Bronchial epithelial cell (primary cell): ENCODE measurements around the gene FGF3. TPM values are rescaled to one million over a fixed set of nuclear protein-coding genes. Genes with fewer than 3 reads are reported as not detected.

Experiments
- DNase-seq: peaks from one replicate; pipeline ENCODE4 v3.0.0-alpha.2; 2010; ENCODE audit warnings: low read depth
- FAIRE-seq: peaks from 2 replicates; lab custom pipeline; 2011; peaks lifted over from hg19 to GRCh38; lab: Jason Lieb, UNC
- H3K27me3 ChIP-seq: 2 replicates; pipeline ENCODE4 v1.5.1; 2011; ENCODE audit warnings: low read length; ENCODE audit not compliant: control insufficient read depth, insufficient read depth
- H3K36me3 ChIP-seq: 2 replicates; pipeline ENCODE4 v1.5.1; 2011; ENCODE audit warnings: low read length; ENCODE audit not compliant: control insufficient read depth, insufficient read depth
- H3K4me3 ChIP-seq: 2 replicates; pipeline ENCODE4 v1.5.1; 2011; ENCODE audit warnings: mild to moderate bottlenecking, low read depth, low read length, control low read depth
- CTCF ChIP-seq: IDR thresholded peaks from 2 replicates; pipeline ENCODE4 v1.5.1; 2011; ENCODE audit warnings: mild to moderate bottlenecking, moderate library complexity, low read length, control low read depth, inconsistent platforms; ENCODE audit not compliant: insufficient read depth, severe bottlenecking
- total RNA-seq: library from RNA; depleted of rRNA; stranded (reverse); fragments of >200 nt; gene quantifications from 2 replicates; pipeline ENCODE4 v1.2.1, GENCODE V29; 2014

FGF3 gene
- total RNA-seq, 1 donor from 2014 or later: not detected

- no peak for TF ChIP-seq CTCF
- FAIRE-seq (no peak), DNase-seq (no peak)
- Histone ChIP-seq H3K4me3 (no peak overlapping the region), H3K27me3 (peaks cover 7% of the 10 kb centered on the region), H3K36me3 (no peaks in the 10 kb centered on the region)
Observed at GRCh38 chr11:69825037-69825834, 6.0 kb upstream of the FGF3 start.

- TF ChIP-seq CTCF: no peak
- H3K36me3 ChIP-seq: no peaks in the 10 kb centered on the region
- H3K4me3 ChIP-seq: no peak overlapping the region
- FAIRE-seq: no peak
- no peak for DNase-seq
- H3K27me3 ChIP-seq: peaks cover 11% of the 10 kb centered on the region
Observed at GRCh38 chr11:69823641-69824265, 4.5 kb upstream of the FGF3 start.

GRCh38 chr11:69822676-69823494, 3.7 kb upstream of the FGF3 start:
- Histone ChIP-seq H3K36me3 (no peaks in the 10 kb centered on the region), H3K4me3 (no peak overlapping the region), H3K27me3 (peaks cover 13% of the 10 kb centered on the region)
- FAIRE-seq: no peak
- DNase-seq: no peak
- no peak for TF ChIP-seq CTCF

- Histone ChIP-seq H3K4me3 (no peak overlapping the region), H3K27me3 (peaks cover 25% of the 10 kb centered on the region), H3K36me3 (no peaks in the 10 kb centered on the region)
- FAIRE-seq: no peak
- no peak for DNase-seq
- no peak for TF ChIP-seq CTCF
Observed at GRCh38 chr11:69821511-69822040, 2.4 kb upstream of the FGF3 start.

GRCh38 chr11:69820441-69820840, 1.2 kb upstream of the FGF3 start:
- H3K27me3 ChIP-seq: peaks cover 27% of the 10 kb centered on the region
- DNase-seq: no peak
- H3K4me3 ChIP-seq: no peak overlapping the region
- no peak for FAIRE-seq
- no peaks in the 10 kb centered on the region for H3K36me3 ChIP-seq
- no peak for TF ChIP-seq CTCF
